GM21619 (cell line): ENCODE results near the gene DLST.

ENCODE experiments used
- ATAC-seq: cut with Tn5 transposase; IDR thresholded peaks from one replicate; pipeline ENCODE4 v1.9.1; 2021; ENCODE audit not compliant: unreplicated experiment

The DLST gene

GRCh38 chr14:74860899-74861733 lies 20.6 kb upstream of the DLST start:
- ATAC-seq: no peak

DNA sequence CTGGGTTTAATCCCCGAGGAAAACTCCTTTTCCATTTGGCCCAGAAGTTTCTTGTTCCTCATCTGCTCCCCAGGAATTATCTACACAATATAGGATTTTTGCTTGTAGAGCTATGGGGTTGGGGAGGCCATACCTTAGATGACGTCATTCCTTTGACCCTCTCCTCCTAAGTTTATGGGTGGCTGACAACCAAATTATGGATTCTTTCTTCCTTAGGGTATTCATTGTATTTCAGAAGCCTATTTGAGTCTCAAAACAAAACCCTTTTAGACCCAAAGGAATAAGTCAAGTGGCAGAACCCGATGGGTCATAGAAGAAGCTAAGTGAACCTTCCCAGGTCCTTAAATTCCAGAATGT lies 20.0 kb upstream of the DLST start:
- no peak for ATAC-seq

DNA sequence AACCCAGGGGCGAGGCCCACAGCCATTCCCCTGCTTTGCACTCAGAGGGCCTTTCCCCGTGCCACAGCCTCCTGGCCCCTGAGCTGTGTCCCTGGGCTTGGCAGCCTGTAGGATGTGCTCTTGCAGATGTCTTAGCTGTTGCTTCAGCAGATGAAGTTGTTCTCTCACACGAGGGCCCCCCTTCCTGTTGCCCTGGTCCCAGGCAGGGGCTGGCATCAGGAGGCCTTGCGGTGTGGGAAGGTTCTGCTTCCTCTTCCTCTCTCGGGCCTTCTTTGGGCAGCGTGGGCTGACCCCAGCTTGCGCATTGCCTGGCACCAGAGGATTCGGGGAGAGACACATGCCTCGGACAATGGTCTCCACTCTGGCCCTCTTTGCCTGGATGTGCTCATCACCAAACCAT lies 18.4 kb upstream of the DLST start:
- no peak for ATAC-seq

- ATAC-seq: no peak
These were observed 17.5 kb upstream of the DLST start for GRCh38 chr14:74864198-74864597.

- no peak for ATAC-seq
These were observed 16.6 kb upstream of the DLST start for GRCh38 chr14:74865156-74865555.

DNA sequence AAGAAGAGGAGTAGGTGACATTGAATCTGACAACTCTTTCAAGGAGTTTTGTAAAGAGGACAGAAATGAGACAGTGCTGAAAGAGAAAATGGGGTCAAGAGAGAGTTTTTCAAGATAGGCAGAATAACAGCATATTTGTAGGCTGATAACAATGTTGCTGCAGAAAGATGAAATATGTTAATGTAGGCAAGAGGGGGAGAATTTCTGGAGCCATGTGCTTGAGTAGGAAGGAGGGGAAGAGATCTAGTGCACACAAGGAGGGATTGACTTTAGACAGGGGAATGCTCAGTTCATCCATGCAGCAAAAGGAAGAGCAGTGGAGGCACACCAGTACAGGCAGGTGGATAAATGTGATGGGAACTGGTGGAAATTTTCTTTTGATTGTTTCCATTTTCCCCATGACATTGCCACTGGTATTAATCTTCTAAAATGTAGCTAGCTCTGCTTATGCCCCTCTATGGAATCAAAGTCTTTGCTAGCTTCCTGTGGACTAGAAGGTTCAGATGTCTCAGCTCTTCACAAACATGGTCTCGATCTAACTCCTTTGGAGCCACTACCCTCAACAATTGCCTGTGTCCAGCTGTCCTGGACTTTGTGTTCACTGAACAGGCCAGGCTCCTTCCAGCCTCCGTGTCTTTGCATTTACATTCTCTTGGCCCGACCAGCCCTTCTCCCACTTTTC lies 14.9 kb upstream of the DLST start:
- ATAC-seq: no peak

DNA sequence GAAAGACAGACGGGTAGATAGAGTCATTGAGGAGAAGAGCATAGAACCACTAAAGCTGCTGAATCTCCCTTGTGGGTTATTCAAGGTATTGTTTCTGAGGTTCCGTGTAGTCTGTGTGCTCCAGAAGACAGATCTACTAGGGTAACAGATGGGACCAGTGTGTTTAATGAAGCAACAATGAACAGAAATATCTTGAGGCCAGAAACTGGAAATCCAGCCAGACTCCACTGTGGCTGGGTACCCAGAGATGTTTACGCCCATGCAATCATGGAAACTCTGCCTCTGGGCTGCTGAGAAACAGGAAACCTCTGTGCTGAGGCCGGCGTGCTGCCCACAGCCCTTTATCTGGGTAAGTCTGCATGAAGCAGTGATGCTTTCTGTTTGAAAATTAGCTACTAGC lies 14.0 kb upstream of the DLST start:
- ATAC-seq: no peak

GRCh38 chr14:74868739-74869138 lies 13.0 kb upstream of the DLST start:
- no peak for ATAC-seq

DNA sequence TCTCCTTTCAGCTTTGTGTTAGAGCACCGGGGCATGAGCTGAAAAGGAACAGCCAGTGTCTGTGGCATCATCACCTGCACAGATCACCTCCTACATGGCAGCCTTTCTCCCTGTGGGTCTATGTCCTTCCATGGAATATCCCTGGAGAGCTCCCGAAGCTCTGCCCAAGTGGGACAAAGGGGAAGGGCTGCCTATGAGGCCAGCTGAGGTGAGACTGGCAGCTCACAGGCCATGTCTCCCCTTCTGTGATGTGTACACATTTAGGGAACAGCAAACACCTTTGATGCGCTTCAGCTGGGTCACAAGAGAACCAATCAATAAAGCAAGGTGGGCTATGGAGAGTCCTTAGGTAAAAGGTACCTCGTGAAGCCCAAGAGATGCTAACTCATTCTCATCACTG lies 9.9 kb upstream of the DLST start:
- no peak for ATAC-seq

DNA sequence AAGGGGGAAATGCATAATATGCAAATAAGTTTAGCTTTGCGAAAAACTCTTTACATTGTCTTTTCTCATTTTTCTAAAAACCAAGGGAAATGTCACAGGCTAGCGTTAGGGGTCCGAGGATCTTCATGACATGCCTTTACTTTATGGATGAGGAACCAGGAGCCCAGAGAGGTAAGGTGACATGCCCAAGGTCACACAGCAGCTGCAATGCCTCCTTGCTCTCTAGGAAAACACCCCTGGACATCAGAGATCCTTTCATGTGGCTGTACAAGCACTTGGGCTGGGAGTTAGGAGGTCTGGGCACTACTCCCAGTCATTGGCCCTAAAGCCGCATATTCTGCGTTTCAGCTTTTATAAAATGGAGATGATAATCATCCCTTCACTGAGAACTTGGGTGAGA lies 6.5 kb upstream of the DLST start:
- no peak for ATAC-seq

DNA sequence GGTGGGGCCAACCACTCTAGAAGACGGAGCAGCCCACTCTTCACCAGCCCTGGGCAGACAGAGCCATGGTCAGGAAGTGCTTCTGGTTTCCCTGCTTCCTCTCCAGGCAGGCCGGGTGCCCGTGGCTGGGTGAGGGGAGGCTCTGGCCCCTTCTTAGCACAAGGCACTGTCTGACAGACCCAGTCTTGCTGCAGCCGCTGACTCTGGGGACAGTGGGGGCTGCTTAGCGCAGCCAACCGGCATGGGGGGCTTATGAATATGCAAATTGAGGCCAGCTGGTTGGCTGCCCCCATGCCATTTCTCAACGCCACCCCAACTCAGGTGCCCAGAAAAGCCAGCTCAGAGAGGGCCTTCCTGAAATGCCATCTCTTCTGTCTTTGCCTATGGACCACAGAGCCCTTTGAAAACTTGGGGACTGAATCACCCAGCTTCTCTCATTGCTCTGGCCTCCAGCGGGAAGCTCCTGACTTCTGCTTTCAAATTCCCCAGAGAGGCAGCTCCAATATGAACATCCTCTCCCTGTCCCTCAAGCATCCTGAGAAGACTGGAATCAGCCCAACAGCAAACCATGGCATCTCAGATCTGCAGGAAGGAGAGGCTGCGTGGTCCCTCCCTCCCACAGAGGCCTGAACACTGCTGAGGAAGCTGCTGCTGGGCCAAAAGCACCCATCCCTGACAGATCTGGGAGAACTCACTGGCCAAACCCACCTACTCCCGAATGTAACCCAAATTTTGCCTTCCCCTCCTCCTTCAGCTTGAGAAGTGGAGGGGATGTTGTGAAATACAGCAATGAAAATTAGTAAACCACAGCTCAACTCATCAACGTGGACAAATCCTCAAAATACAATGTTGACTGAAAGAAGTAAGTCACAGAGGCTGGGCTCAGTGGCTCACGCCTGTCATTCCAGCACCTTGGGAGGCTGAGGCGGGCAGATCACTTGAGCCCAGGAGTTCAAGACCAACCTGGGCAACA lies 5.5 kb upstream of the DLST start, which contains the start of gene PROX2:
Gene PROX2, minus strand, starts transcription at position 205 of the 973 bp plus-strand sequence. CDS start 12,311 bp downstream, outside the sequence.
- no peak for ATAC-seq

DNA sequence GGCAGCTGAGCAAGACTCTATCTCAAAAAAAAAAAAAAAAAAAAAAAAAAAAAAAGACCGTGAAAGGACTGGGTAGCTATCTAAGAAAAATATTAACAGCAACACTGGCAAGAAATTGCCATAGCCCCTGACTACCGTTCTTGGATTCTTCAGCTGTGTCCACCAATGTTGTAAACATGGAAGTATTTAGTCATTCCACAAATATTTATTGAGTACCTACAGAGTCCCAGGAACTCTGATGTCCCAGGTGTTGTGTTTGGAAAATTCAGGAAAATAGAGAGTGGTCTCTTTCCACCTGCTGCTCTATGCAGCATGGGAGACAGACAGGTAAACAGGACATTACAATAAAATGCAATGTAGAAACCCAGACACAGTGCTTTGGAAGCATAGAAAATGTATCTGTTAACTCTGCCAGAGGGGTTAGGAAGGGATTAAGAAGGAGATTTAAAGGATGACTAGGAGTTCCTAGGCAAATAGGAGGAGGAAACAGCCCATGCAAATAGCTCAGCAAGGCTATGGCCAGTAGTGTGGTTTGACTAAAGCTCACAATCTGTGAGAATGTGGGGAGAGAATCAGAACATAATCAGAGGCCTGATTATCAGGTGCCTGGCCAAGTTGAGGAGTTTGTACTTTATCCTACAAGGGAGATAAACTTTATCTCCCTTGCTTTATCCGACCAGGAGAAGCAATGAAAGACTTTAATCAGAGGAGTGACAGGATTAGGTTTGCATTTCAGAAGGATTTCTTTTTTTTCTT lies 2.1 kb upstream of the DLST start:
- no peak for ATAC-seq

- peak; percentile 39 for ATAC-seq
These were observed 596 bp downstream of the DLST start for GRCh38 chr14:74882103-74882920.

GRCh38 chr14:74886001-74886400 lies 4.3 kb downstream of the DLST start:
- ATAC-seq: no peak

- ATAC-seq: no peak
These were observed 6.7 kb downstream of the DLST start for GRCh38 chr14:74888164-74889158.

DNA sequence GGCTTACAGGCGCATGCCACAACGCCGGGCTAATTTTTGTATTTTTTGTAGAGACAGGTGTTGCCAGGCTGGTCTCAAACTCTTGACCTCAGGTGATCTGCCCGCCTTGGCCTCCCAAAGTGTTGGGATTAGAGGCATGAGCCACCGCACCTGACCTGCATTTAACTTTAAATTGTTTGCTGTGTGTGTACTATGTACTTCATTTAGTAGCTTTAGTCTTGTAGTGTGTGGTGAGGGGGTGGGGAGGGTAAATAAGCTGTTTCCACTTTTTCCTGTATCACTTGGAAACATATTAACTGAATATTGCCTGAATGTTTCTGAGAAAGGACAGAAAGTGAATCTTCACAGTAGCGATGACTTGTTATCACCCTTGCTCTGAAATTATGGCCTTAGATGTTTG lies 8.5 kb downstream of the DLST start:
- ATAC-seq: no peak

GRCh38 chr14:74891870-74892269 lies 10.2 kb downstream of the DLST start:
- no peak for ATAC-seq

GRCh38 chr14:74892745-74893144 lies 11.0 kb downstream of the DLST start:
- ATAC-seq: no peak
